Measurements from ENCODE around the gene CYBC1.
"Not testable (repeated sequence)": the region's sequence is repeated elsewhere in the genome, so short reads cannot be mapped to it uniquely, and the experiment has no call there.

Gene CYBC1

DNA sequence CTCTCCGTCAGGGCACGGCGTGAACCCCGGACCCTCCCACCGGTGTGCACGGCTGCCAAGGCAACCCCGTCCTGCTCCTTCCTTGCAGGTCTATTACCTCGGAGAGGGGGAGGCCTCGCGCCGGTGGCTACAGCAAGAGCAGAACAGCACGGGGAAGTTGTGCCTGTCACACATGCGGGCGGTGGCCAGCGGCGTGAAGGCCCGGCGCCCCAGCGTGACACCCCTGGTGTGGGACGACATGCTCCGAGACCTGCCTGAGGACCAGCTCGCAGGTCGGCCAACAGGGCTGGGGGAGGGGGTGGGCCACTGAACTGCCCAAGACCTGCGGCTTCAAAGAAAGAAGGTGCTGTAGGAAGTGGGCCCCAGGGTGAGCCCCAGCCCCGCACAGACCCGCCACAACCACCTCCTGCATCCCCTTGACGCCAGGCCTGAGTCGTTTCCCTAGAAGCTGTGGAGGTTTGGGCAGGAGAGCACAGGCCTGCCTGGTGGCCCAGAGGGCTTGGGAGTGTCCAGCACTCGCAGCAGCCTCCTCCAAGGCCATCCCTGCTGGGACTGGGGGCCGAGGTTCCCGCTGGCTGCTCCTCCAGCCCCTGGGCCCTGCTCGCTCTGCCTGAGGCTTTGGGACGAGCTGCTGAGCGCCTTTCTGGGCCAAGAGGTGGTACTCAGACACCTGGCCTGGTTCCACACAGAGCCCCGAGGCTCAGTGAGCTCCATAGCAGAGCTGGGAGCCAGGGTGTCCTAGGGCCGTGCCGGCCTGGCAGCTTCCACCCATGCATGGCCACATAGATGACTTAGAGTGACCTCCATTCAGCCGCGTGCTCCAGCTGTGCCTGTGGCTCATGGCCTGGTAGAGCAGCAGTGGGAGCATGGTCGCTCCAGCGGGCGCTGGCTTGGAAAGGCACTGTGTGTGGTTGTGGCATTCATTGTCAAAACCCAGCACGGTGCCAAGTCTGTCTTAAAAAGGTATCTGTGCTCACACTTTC is 14.7 kb downstream of the CYBC1 start:
- DNase-seq (ENCODE audit: low read depth in 2 of 2, low spot score in 1 of 2) = no peak

DNA sequence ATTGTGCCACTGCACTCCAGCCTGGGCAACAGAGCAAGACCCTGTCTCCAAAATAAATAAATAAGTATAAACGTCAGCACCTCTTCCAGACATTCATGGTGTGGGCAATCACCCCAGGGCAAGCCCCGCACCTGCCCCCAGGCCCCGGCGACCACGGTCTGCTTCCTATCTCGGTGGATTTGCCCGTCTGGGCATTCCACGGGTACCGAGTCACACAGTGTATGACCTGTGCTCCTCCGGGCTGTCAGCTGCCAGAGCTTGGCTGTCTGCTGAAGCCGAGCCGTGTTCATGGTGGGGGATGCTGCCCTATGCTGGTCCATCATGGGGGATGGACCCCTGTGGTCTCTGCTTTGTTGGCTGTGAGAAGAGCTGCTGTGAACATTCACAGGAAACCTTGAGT is 15.4 kb downstream of the CYBC1 start:
- DNase-seq (ENCODE audit: low read depth in 2 of 2, low spot score in 1 of 2) = no peak

DNA sequence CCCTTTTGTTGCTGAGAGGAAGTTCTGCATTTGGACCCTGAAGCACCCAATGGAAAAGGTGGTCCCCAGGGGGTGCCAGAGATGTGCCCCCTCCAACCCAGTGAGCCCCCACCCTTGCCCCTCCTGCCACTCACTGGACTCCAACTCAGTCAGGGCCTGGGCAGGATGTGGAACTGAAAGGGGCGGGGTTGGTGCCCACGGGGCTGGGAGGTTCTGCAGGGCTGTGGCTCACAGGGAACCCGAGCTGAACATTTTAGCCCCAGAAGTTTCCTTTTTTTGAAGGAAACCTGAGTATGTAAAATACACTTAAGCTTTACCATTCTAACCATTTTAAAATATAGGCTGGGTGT is 16.4 kb downstream of the CYBC1 start:
- no peak for DNase-seq (ENCODE audit: low read depth in 2 of 2, low spot score in 1 of 2)

DNA sequence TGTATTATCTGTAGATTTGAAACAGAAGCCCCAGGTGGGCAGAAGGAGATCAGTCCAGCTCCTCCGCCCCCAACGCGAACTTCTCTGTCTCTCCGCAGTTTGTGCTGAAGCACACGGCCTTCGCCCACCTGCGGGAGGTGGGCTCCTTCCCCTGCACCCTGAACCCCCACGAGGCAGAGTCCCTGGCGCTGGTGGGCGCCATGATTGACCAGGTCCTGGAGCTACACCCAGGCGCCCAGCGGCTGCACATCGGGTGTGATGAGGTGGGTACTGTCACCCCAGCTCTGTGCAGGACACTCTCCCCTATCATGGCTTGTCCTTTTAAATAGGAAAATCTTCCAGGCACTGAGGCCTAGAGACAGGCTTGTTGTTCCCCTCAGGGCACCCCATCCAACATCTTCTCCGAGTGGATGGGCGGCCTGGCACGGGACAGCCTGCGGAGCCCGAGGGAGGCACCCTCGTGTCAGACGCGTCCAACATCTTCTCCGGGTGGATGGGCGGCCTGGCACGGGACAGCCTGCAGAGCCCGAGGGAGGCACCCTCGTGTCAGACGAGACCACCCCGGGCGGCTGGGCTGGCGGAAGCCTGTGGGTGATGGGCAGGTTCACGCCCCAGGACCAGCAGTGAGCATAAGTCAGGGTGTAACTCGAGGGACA is 16.9 kb downstream of the CYBC1 start:
- DNase-seq (ENCODE audit: low read depth in 2 of 2, low spot score in 1 of 2) = no peak

DNA sequence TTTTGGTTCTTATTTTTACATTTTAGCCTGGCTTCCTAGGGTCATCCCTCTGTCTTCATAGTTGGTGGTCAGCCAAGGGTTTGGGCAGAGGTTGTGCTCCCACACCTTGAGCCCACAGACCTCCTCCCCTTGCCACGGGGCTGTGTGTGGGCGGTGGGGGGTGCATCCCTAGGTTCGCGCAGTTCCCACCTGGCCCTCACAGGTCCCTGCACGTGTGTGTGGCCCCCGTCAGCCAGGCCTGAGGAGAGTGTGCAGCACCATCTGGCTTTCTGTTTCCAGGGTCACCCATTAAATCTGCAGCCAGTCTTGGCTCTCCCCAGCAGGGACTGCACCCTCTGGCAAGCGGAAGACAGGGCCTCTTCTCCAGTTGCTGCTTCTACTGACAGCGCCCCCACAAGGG is 18.5 kb downstream of the CYBC1 start:
- no peak for DNase-seq (ENCODE audit: low read depth in 2 of 2, low spot score in 1 of 2)

DNA sequence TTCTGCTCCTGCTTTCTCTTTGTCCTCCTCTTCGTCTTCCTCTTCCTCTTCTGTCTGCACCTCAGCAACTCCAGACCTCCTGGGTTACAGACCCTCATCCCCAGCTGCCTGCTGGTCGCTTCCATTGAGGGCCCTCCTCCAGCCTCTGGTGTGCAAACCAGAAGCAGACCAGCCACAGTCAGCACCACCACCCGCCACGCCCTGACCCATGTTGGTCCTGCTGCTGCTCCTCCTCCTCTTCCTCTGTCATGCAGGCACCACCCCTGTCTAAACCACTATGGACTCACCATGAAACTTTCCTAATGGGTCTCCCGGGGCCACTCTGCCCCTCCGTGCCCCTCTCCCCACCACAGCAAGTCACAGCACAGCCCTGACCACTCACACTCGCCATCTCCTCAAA is 20.7 kb downstream of the CYBC1 start:
- DNase-seq (ENCODE audit: low read depth in 2 of 2, low spot score in 1 of 2) = no peak

DNA sequence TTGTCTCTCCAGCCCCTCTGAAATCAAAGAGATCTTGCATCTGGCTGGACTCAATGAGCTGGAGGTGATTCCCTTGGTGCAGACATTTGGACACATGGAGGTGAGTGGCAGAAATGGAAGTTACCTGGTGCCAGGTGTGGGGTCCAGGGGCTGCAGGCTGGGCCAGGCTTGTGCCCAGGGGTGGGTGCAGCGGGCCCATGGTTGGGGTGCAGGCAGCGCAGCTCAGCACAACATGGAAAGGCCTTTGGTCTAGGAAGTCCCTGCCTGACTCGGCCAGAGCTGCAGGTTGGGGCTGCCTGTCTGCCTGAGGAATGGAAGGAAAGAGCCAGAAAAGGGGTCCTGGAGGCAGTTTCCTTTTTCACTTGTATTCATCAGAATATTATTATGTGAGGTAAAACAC is 22.0 kb downstream of the CYBC1 start:
- no peak for DNase-seq (ENCODE audit: low read depth in 2 of 2, low spot score in 1 of 2)

DNA sequence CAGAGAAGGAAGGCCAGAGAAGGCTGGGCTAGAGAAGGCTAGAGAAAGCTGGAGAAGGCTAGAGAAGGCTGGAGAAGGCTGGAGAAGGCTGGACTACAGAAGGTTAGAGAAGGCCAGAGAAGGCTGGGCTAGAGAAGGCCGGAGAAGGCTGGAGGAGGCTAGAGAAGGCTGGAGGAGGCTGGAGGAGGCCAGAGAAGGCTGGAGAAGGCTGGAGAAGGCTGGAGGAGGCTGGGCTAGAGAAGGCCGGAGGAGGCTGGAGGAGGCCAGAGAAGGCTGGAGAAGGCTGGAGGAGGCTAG is 25.7 kb downstream of the CYBC1 start:
- DNase-seq (ENCODE audit: low read depth in 2 of 2, low spot score in 1 of 2) = no peak

DNA sequence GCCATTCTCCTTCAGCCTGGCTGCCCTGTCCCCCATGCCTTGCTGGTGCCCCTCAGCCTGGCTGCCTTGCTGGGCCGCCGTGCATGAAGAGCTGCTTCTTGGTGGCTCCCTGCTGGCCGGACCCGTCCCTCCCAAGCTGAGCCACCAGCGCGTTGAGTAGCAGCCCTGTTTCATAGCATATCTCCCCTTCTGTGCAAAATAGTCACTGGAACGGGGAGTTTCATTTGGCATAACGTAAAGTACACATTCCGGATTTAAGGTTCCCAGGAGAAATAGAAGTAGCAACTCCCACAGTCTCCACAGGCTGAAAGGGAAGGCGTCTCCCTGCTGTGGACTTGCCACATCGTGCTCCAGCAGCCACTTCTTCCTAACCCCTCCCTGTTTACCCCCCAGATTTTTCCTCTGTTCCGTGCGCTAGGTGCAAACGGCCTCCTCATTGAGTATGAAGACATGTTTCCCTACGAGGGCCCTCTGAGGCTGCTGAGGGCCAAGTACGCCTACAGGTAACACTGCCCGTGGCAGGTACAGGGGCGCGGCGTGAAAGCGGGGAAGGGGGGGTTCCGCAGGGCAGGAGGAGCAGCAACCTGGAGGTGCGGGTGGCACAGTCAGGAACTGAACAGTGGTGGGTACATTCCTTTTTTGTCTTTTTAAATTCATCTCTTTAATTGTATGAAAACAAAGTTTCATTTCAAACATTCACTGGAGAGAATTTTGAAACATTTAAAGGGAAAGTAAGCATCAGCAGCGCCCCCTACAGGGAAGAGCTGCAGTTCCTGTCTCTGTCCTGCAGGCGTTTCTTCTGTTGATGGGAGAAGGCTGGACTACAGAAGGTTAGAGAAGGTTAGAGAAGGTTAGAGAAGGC is 26.3 kb downstream of the CYBC1 start:
- peak in 1 of 2 donors; percentile 27 for DNase-seq (ENCODE audit: low read depth in 2 of 2, low spot score in 1 of 2)

DNA sequence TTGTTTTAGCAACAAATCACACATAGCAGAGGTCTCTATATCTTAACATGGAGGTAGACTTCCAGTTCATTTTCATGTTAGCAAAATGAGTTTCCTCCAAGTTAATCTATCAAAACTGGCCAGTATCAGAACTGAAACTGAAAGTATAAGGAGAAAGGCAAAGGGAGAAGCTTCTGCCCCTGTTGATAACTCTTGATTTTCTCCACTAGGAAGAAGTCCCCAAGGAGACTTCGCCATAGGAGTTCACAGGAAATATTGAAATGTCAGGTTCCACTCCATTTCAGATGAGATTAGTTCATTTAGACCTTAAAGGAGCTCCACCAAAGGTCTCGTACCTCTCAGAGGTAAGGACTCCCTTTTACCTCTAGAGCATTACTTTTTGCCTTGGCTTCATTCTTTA is 31.0 kb downstream of the CYBC1 start:
- DNase-seq (ENCODE audit: low read depth in 2 of 2, low spot score in 1 of 2) = no peak

DNA sequence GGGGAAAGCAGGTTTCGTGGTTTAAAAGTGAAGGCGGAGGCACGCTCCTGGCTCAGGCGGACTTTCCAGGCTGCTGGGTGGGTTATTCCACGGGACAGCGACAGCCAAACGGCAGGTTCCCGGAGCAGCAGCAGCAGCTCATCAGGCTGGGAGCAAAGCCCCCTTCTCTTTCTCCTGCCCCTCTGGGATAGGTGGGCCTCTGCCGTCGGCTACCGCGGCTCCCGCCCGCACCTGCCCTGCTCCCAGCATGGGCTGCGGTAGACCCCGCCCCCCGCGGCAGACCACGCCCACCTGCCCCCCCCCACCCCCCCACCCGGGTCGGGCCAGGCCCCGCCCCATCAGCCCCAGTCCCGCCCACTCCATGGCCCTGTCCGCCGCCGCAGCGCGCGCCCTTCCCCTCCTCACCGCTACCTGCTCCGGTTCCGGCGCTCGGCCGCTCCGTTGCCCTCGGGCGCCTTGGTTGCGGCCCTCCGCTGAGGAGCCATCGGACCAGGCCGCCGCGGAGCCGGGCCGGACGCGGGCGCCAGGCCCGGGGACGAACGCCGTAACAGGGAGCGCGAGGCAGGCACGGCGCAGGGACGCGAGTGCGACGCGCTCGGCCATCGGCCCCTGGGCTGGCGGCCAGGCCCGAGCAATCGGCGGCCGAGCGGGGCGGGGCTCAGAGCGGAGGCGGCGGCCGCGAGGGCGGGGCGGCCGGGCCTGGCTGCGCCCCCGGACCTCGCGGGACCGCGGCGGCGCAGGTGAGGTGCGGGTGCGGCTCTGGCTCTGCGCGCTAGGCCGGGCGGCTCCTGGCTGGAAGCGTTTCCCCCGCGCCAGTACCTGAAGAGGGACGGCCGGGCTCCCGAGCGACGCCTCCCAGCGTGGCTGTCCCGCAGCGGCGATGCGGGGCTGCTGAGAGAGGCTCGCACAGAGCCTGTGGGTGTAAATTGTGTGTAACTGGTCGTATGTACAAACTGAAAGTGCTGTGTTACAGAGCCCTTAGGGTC is 32.3 kb downstream of the CYBC1 start, which contains the start of the genes HEXD and OGFOD3:
Gene HEXD, plus strand, starts transcription at position 347 of the 986 bp plus-strand sequence. CDS start 1,453 bp downstream, outside the sequence.
Gene OGFOD3, minus strand, starts transcription at position 586 of the 986 bp plus-strand sequence. Its CDS starts 101 bp downstream, at position 485.
- DNase-seq (ENCODE audit: low read depth in 2 of 2, low spot score in 1 of 2) = peak; percentile 64 to 68

DNA sequence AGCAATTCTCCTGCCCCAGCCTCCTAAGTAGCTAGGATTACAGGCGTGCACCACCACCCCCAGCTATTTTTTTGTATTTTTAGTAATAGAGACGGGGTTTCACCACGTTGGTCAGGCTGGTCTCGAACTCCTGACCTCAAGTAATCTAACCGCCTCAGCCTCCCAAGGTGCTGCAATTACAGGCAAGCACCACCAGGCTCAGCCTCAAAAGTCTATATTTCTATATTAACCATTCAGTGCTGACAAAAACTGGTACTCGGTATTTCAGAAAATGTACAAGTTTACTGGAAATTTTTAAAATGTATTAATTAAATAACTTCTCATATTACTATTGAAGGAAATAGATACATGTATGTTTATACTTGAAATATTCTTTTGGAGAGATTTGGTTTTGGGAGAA is 33.8 kb downstream of the CYBC1 start:
- no peak for DNase-seq (ENCODE audit: low read depth in 2 of 2, low spot score in 1 of 2)

DNA sequence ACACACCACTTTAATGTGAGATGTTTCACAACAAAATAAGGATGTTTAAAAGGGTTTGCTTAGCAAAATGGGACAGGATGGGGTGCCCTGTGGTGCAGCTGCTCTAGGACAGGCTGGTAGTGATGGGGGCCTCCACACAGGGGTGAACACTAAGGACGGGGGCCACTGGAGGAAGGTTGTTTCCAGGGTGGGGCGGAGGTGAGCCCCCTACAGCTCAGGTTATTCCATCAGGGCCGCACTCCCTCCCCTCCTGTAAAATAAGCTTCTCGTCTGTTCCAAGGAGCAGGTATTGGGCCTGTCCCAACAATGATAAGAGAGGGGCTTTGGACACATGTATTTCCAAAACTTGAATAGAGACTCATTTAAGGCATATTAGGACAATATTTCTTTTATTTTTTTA is 34.3 kb downstream of the CYBC1 start:
- DNase-seq (ENCODE audit: low read depth in 2 of 2, low spot score in 1 of 2) = no peak

DNA sequence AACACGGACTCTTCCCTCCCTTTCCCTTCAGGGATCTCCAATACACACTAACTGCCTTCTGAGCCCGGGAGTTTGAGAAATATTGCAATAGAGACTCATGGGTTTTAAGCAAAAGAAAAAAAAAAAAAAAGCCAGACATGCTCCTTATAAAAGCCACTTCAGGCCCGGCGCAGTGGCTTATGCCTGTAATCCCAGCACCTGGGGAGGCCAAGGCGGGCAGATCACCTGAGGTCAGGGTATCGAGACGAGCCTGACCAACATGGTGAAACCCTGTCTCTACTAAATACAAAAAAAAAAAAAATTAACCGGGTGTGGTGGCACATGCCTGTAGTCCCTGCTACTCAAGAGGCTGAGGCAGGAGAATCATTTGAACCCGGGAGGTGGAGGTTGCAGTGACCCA is 34.8 kb downstream of the CYBC1 start:
- no peak for DNase-seq (ENCODE audit: low read depth in 2 of 2, low spot score in 1 of 2)

DNA sequence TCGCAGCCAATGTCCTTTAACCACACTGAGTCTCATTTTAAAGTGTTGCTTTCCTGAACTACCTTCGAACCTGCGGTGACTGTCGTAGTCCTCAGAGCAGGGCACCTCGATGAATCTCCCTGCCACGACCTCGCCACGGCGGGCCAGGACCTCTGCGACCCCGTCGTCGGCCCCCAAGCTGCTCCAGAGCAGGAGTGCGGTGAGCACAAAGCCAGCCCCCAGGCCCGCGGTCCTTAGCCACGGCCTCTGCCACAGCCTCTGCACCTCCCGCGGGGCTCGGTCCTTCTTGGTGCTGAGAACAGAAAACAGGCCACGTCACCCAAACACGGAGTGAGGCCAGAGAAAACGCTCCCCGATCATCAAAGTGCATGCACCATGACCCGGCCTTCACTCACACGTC is 35.2 kb downstream of the CYBC1 start:
- DNase-seq (ENCODE audit: low read depth in 2 of 2, low spot score in 1 of 2) = no peak

DNA sequence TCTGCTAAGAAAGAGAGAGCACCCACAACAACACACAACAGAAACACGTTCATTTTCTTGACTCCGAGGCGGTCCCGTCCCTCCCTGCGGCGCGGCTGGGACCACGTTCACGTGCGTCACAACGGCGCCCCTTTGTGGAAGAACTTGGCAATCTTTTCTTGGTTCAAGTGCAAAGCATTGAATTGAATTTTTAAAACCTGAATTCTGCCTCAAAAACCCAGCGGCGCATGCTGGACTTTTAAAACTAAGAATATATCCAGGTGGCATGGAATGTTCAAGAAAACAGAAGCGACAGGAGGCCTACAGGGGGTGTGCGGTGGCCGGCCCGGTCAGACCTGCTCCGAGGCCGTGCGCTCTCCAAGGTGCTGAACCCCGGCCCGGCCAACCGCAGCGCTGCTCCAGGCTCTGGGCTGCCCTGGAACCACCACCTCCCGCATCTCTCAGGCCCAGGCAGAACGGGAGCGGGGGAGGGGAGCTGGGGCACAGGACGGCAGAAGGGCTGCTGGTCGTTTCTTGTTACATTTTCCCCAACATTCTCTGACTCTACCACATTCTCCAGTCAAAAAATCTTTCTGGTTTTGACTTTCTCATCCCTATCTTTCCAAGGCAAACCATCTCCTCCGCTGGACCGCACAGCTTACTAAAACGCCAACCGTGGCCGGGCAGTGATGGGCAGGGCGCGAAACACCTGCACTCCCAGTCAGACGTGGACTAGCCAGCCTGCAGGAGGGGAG is 35.8 kb downstream of the CYBC1 start:
- peak; percentile 19 to 49 for DNase-seq (ENCODE audit: low read depth in 2 of 2, low spot score in 1 of 2)

DNA sequence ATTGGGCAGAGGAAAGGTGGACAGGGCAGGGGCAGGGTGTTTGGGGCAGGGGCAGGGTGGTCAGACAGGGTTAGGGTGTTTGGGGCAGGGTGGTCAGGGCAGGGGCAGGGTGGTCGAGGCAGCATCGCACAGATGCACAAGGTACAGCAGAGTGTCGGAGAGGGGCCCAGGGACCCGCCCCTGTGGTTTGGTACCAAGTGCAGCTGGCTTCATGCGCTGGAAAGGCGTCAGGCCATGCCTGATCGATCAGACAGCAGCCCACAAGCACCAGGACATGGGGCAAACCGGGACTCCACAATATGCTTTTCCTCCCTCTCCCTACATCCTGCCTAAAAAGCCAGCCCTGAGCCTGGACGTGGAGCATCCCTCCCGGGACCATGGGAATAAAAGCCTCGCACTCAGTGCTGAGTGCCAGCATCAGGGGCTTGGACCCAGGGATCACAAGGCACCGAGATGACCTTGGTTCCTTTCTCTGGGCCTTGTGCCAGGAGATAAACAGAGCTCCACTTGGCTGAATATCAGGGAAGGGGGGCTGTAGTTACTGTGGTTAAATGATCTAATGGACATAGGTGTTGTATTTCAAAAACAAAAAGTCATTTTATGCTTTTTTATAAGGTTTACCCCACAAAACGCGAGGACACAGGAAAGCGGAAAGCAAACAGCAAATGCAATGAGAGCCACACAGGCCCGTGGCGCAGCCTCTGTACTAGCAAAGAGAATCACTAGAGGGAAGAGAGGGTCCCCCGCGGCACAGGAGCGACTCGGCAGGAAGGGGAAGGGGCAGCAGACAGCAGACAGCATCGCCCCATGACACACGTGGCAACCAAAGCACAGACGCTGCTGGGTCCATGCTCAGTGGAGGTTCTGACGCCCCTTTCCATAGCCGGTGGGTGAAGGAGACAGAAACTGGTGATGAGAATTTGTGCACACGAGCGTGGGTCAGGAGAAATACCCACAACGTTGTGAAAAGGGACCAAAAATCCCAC is 37.7 kb downstream of the CYBC1 start:
- DNase-seq (ENCODE audit: low read depth in 2 of 2, low spot score in 1 of 2) = no peak

DNA sequence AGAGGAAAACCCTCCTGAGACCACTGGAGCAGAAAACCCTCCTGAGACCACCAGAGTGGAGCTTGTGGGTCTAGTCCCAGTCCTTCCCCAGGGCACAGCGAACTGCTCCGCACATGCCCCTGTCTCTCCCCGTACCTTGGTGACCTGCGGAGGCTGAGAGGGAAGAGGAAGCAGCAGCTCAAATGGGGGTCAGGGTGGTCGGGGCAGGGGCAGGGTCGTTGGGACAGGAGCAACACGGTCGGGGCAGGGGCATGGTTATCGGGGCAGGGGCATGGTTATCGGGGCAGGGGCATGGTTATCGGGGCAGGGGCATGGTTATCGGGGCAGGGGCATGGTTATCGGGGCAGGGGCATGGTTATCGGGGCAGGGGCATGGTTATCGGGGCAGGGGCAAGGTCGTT is 38.5 kb downstream of the CYBC1 start:
- not testable (repeated sequence) for DNase-seq (ENCODE audit: low read depth in 2 of 2, low spot score in 1 of 2)
